Peyer's patch (tissue), 4 donors: ENCODE results near the gene ZDHHC11.

Experiments
- POLR2A ChIP-seq, 2 donors: fragments of 450-650 bp; IDR thresholded peaks; one replicate each; pipeline ENCODE4 v1.5.1; 2017; ENCODE audit warnings: antibody characterized with exemption in 2 of 2, mild to moderate bottlenecking in 2 of 2, moderate library complexity in 2 of 2
- TF ChIP-seq, protein P1 (sequence below), 6 experiments: fragments of 450-650 bp in 4 of 6; fragments of 200-600 bp in 2 of 6; sonication (generic) in 1 of 6; IDR thresholded peaks; one replicate each; pipeline ENCODE4 v1.5.1; 2017 to 2019; ENCODE audit warnings: antibody characterized with exemption in 6 of 6, mild to moderate bottlenecking in 3 of 6, moderate library complexity in 1 of 6

DNA sequence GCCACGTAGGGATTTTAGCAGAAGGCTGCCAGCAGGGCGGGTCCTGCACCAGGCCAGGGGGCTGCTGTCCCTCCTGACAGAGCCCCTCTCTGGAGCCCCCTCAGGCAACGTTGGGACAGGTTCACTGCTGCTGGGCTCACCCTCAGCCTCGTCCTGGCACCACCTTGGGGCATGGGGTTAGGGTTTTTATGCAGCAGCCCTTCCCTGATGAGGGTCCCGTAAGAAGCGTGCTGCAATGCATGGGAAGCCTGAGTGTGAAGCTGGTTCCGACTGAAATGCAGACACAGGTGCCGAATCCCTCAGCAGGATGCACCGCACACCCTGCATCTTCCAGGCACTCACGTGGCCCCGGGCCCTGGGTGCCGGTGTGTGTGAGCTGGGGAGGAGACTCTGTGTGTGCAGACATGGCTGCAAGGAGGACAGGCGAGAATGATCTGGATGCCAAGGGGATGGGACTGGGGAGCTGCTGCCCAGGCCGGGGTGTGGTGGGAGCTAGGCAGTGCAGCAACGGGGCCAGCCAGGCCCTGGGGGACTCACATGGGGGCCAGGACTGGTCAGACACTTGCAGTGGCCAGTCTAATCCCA lies 93.3 kb downstream of the ZDHHC11 start:
- no peak for TF ChIP-seq POLR2A (IDR thresholded peaks at IDR 0.05)
- TF ChIP-seq, protein P1, sequence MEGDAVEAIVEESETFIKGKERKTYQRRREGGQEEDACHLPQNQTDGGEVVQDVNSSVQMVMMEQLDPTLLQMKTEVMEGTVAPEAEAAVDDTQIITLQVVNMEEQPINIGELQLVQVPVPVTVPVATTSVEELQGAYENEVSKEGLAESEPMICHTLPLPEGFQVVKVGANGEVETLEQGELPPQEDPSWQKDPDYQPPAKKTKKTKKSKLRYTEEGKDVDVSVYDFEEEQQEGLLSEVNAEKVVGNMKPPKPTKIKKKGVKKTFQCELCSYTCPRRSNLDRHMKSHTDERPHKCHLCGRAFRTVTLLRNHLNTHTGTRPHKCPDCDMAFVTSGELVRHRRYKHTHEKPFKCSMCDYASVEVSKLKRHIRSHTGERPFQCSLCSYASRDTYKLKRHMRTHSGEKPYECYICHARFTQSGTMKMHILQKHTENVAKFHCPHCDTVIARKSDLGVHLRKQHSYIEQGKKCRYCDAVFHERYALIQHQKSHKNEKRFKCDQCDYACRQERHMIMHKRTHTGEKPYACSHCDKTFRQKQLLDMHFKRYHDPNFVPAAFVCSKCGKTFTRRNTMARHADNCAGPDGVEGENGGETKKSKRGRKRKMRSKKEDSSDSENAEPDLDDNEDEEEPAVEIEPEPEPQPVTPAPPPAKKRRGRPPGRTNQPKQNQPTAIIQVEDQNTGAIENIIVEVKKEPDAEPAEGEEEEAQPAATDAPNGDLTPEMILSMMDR (IDR thresholded peaks at IDR 0.05) = peak in 1 of 6 experiments; percentile 5
